ENCODE results near the gene CCL20. TPM values are rescaled to one million over a fixed set of nuclear protein-coding genes. Genes with fewer than 3 reads are reported as not detected.

The CCL20 gene
- total and polyA plus RNA-seq, 2 of the 13 experiments (the other 11 are each of a cell fraction or from before 2014, with no cell fraction given), result 223 to 903 TPM

GRCh38 chr2:227766373-227766883 is 47.2 kb upstream of the CCL20 start (continued):
- no peak for TF ChIP-seq PHF20 (CRISPR knock-in tag; IDR thresholded peaks at IDR 0.05)
- TF ChIP-seq POLR2A (IDR thresholded peaks at IDR 0.05; ENCODE audit: insufficient read depth in 1 of 2, low read depth in 2 of 2, low read length in 2 of 2), result no peak
- TF ChIP-seq TAF1 (CRISPR knock-in tag; IDR thresholded peaks at IDR 0.05), result no peak
- no peak for TF ChIP-seq NFE2 (CRISPR knock-in tag; IDR thresholded peaks at IDR 0.05)
- TF ChIP-seq NCOA1 (CRISPR knock-in tag; IDR thresholded peaks at IDR 0.05), result no peak
- TF ChIP-seq ZNF687 (CRISPR knock-in tag; IDR thresholded peaks at IDR 0.05), result peak; percentile 60
- TF ChIP-seq TBP (CRISPR knock-in tag; IDR thresholded peaks at IDR 0.05), result no peak
- TF ChIP-seq ZNF616 (CRISPR knock-in tag; IDR thresholded peaks at IDR 0.05; ENCODE audit: low read depth), result no peak
- TF ChIP-seq ZNF329 (CRISPR knock-in tag; IDR thresholded peaks at IDR 0.05; ENCODE audit: low read depth), result no peak
- no peak for TF ChIP-seq NONO (IDR thresholded peaks at IDR 0.05)
- TF ChIP-seq NONO (CRISPR knock-in tag; conservative IDR thresholded peaks at IDR 0.05), result peak; percentile 54; the same call in 1 of the 2 replicates
- TF ChIP-seq MAF1 (CRISPR knock-in tag; IDR thresholded peaks at IDR 0.05; ENCODE audit: borderline replicate concordance), result no peak
- TF ChIP-seq STAT6 (CRISPR knock-in tag; IDR thresholded peaks at IDR 0.05; ENCODE audit: borderline replicate concordance), result no peak; the same call in 1 of the 2 replicates
- TF ChIP-seq REST (IDR thresholded peaks at IDR 0.05; ENCODE audit: borderline replicate concordance in 1 of 2, low read depth in 1 of 2, low read length in 2 of 2), result no peak
- TF ChIP-seq PAX8 (CRISPR knock-in tag; IDR thresholded peaks at IDR 0.05; ENCODE audit: borderline replicate concordance), result no peak
